Measurements from ENCODE around the gene RIMBP2. TPM values are rescaled to one million over a fixed set of nuclear protein-coding genes. Genes with fewer than 3 reads are reported as not detected.

The RIMBP2 gene
- total and polyA plus RNA-seq, 9 donors = 1.1 to 16.2 (median 3.5) TPM

- DNase-seq = no peak
- intact Hi-C loops (cut with DNase I) = loop anchor here in 2 of 4 donors (10.0 kb wide), 2 partner anchors 412 to 702 kb away; partner anchors contain the start of gene PIWIL1 (in 1 of the 2)
- TF ChIP-seq CTCF (IDR thresholded peaks at IDR 0.05) = no peak
- no peak for TF ChIP-seq POLR2A (IDR thresholded peaks at IDR 0.05)
- no peak for TF ChIP-seq EP300 (IDR thresholded peaks at IDR 0.05)
Observed at GRCh38 chr12:130746546-130746945, 30.4 kb upstream of the RIMBP2 start.

GRCh38 chr12:130745921-130746320 is 29.8 kb upstream of the RIMBP2 start:
- TF ChIP-seq CTCF (IDR thresholded peaks at IDR 0.05) (no peak), POLR2A (IDR thresholded peaks at IDR 0.05) (no peak), EP300 (IDR thresholded peaks at IDR 0.05) (no peak)
- no peak for DNase-seq
- Histone ChIP-seq H3K9me3 (no peaks in the 10 kb centered on the region), H3K4me3 (no peak overlapping the region), H3K27me3 (no peaks in the 10 kb centered on the region), H3K36me3 (no peaks in the 10 kb centered on the region), H3K4me1 (ENCODE audit: insufficient read depth) (peaks cover 2% of the 10 kb centered on the region), H3K27ac (no peak overlapping the region)
- intact Hi-C loops (cut with DNase I) = loop anchor here in 2 of 4 donors (10.0 kb wide), 2 partner anchors 411 to 701 kb away; partner anchors contain the start of gene PIWIL1 (in 1 of the 2)
- 85 to 89% (median 87%) methylated on average over 4 of the region's 4 CpGs for WGBS, 3 donors

More at GRCh38 chr12:130746546-130746945, 30.4 kb upstream of the RIMBP2 start:
- Histone ChIP-seq H3K27ac (no peak overlapping the region), H3K27me3 (no peaks in the 10 kb centered on the region), H3K4me1 (ENCODE audit: insufficient read depth) (peaks cover 2% of the 10 kb centered on the region), H3K4me3 (no peak overlapping the region), H3K36me3 (no peaks in the 10 kb centered on the region), H3K9me3 (no peaks in the 10 kb centered on the region)
- WGBS, 3 donors = 64 to 68% (median 65%) methylated on average over 9 of the region's 9 CpGs

GRCh38 chr12:130744274-130744673 is 28.2 kb upstream of the RIMBP2 start:
- Histone ChIP-seq H3K9me3 (no peaks in the 10 kb centered on the region), H3K4me1 (ENCODE audit: insufficient read depth) (peaks cover 2% of the 10 kb centered on the region), H3K4me3 (no peak overlapping the region), H3K27me3 (no peaks in the 10 kb centered on the region), H3K36me3 (no peaks in the 10 kb centered on the region), H3K27ac (no peak overlapping the region)
- TF ChIP-seq EP300 (IDR thresholded peaks at IDR 0.05) (no peak), CTCF (IDR thresholded peaks at IDR 0.05) (no peak), POLR2A (IDR thresholded peaks at IDR 0.05) (no peak)
- 74 to 79% (median 75%) methylated on average over 5 of the region's 5 CpGs for WGBS, 3 donors
- no peak for DNase-seq
- intact Hi-C loops (cut with DNase I) = loop anchor here in 2 of 4 donors (10.0 kb wide), 2 partner anchors 409 to 699 kb away; partner anchors contain the start of gene PIWIL1 (in 1 of the 2)

- no peaks in the 10 kb centered on the region for H3K36me3 ChIP-seq
- no peak for DNase-seq
- intact Hi-C loops (cut with DNase I) = loop anchor here in 2 of 4 donors (10.0 kb wide), 2 partner anchors 409 to 699 kb away; partner anchors contain the start of gene PIWIL1 (in 1 of the 2)
- 88 to 93% (median 89%) methylated on average over 5 of the region's 5 CpGs for WGBS, 3 donors
- H3K4me1 ChIP-seq (ENCODE audit: insufficient read depth) = peaks cover 2% of the 10 kb centered on the region
- H3K27ac ChIP-seq = no peak overlapping the region
- no peaks in the 10 kb centered on the region for H3K27me3 ChIP-seq
- no peak for TF ChIP-seq POLR2A (IDR thresholded peaks at IDR 0.05)
- no peak for TF ChIP-seq EP300 (IDR thresholded peaks at IDR 0.05)
- no peak for TF ChIP-seq CTCF (IDR thresholded peaks at IDR 0.05)
- H3K4me3 ChIP-seq = no peak overlapping the region
- no peaks in the 10 kb centered on the region for H3K9me3 ChIP-seq
Observed at GRCh38 chr12:130743606-130744005, 27.5 kb upstream of the RIMBP2 start.
